Upper lobe of left lung (tissue), 4 donors: ENCODE data around the gene TLN1.

Experiments
- EP300 ChIP-seq, 4 donors: sonication (generic); formaldehyde crosslinking; IDR thresholded peaks; one replicate each; pipeline ENCODE4 v1.5.1; 2017; ENCODE audit warnings: antibody characterized with exemption in 4 of 4, control low read depth in 2 of 4
- TF ChIP-seq, protein P1 (sequence below), 6 experiments: fragments of 450-650 bp in 4 of 6; fragments of 200-600 bp in 2 of 6; sonication (generic) in 2 of 6; IDR thresholded peaks; one replicate each; pipeline ENCODE4 v1.5.1; 2016 to 2019; ENCODE audit warnings: antibody characterized with exemption in 6 of 6

DNA sequence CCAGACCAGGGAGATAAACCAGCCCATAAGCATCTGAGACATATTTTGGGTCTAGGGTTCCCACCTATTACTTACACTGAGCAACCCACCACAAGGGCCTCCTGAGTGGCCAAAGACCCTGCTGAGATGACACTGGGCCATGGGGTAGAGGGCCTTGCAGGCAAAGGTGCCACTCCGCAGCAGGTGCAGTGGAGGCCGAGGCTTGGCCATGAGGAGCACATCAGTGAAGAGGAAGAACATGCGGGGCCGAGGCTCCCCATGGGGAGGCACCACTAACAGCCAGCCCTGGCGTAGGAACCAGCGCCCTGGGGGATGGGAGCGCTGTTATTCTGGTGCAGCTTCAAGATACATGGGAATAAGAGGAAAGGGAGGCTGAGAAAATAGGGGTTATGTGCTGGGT is 69.6 kb downstream of the TLN1 start:
- TF ChIP-seq, protein P1, sequence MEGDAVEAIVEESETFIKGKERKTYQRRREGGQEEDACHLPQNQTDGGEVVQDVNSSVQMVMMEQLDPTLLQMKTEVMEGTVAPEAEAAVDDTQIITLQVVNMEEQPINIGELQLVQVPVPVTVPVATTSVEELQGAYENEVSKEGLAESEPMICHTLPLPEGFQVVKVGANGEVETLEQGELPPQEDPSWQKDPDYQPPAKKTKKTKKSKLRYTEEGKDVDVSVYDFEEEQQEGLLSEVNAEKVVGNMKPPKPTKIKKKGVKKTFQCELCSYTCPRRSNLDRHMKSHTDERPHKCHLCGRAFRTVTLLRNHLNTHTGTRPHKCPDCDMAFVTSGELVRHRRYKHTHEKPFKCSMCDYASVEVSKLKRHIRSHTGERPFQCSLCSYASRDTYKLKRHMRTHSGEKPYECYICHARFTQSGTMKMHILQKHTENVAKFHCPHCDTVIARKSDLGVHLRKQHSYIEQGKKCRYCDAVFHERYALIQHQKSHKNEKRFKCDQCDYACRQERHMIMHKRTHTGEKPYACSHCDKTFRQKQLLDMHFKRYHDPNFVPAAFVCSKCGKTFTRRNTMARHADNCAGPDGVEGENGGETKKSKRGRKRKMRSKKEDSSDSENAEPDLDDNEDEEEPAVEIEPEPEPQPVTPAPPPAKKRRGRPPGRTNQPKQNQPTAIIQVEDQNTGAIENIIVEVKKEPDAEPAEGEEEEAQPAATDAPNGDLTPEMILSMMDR (IDR thresholded peaks at IDR 0.05) = no peak
- TF ChIP-seq EP300 (IDR thresholded peaks at IDR 0.05) = no peak
